HG02571 (cell line): Measurements from ENCODE around the gene CCT6A.
"Not testable (repeated sequence)": the region's sequence is repeated elsewhere in the genome, so short reads cannot be mapped to it uniquely, and the experiment has no call there.

Experiments
- ATAC-seq: cut with Tn5 transposase; IDR thresholded peaks from one replicate; pipeline ENCODE4 v1.9.1; 2021; ENCODE audit warnings: mild to moderate bottlenecking, moderate library complexity; ENCODE audit not compliant: unreplicated experiment

CCT6A gene, protein sequence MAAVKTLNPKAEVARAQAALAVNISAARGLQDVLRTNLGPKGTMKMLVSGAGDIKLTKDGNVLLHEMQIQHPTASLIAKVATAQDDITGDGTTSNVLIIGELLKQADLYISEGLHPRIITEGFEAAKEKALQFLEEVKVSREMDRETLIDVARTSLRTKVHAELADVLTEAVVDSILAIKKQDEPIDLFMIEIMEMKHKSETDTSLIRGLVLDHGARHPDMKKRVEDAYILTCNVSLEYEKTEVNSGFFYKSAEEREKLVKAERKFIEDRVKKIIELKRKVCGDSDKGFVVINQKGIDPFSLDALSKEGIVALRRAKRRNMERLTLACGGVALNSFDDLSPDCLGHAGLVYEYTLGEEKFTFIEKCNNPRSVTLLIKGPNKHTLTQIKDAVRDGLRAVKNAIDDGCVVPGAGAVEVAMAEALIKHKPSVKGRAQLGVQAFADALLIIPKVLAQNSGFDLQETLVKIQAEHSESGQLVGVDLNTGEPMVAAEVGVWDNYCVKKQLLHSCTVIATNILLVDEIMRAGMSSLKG

DNA sequence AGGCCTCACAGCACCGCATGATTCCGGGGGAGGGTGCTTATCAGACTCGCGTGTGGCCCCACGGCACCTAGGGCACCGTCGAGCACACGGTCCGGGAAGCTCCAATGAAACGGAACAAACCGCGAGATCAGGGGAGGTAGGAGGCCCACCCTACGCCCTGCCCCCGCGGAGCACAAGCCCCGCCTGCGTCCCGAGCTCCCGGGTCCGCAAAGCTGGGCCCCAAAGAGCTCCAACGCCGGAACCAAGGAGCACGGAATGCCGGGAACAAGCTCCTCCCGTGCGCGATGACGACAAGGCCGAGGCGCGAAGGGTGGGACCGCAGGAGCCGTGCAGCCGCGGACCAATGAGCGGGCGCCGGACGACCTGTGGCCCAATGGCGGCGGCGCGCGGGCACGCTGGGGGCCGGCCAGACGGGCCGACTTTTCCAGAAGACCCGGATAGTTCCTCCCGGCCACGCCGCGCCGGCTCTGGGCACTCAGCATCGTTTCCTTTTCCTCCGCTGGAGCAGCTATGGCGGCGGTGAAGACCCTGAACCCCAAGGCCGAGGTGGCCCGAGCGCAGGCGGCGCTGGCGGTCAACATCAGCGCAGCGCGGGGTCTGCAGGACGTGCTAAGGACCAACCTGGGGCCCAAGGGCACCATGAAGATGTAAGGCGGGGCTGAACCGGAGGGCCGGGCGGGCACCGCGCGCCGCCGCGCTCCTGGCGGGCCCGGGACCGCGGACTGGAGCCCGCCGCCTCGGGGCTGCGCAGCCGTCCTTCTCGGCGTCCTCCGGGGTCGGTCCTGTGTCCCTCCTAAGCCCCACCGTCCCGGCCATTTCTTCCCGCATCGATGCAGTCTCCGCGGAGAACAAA is at the start of gene CCT6A, which contains the start of gene PSPH:
Gene CCT6A (plus strand): TSS at position 427 of the 853 bp plus-strand sequence. CDS start 84 bp downstream, at position 511.
Gene PSPH (minus strand): TSS at position 106 of the 853 bp plus-strand sequence. CDS start 30,232 bp downstream, outside the sequence.
- ATAC-seq, result peak; percentile 97

DNA sequence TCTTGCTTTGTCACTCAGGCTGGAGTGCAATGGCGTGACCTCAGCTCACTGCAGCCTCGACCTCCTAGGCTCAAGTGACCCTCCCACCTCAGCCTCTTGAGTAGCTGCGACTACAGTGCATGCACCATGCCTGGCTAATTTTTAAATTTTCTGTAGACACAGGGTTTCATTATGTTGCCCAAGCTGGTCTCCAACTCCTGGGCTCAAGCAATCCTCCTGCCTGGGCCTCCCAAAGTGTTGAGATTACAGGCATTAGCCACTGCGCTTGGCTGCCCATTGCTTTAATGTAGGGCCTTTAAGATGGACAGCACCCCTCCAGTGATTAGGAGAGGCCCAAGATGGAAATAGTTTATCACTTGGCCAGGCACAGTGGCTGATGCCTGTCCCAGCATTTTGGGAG is 47.8 kb upstream of the CCT6A start:
- ATAC-seq, result no peak

GRCh38 chr7:56007167-56007652 is 44.4 kb upstream of the CCT6A start:
- no peak for ATAC-seq

GRCh38 chr7:56007891-56008290 is 43.7 kb upstream of the CCT6A start:
- ATAC-seq, result no peak

GRCh38 chr7:56009695-56010094 is 41.9 kb upstream of the CCT6A start:
- no peak for ATAC-seq

DNA sequence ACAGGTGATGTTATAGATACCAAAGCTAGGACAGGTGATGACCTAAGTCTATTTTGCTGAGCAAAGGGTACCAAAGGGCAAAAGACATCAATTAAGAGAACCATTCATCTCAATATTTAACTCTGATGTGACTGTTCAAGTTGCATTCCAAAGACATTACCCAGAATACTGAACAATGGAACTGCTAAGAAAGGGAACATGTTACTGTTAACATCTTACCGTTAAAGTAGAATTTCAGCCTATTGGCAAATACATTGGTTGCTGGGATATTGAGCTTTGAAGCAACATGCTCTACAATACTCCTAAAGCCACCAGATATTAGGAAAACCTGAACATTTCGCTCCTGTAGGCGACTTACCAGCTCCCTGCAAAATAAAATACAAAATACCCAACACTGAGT is 34.5 kb upstream of the CCT6A start:
- ATAC-seq, result not testable (repeated sequence)

- ATAC-seq, result no peak
Observed at GRCh38 chr7:56019501-56019900, 32.1 kb upstream of the CCT6A start.

- ATAC-seq, result no peak
Observed at GRCh38 chr7:56023500-56023899, 28.1 kb upstream of the CCT6A start.

GRCh38 chr7:56026538-56026937 is 25.0 kb upstream of the CCT6A start:
- ATAC-seq, result no peak

- no peak for ATAC-seq
Observed at GRCh38 chr7:56028942-56029630, 22.5 kb upstream of the CCT6A start.

GRCh38 chr7:56030340-56030739 is 21.2 kb upstream of the CCT6A start:
- ATAC-seq, result no peak

DNA sequence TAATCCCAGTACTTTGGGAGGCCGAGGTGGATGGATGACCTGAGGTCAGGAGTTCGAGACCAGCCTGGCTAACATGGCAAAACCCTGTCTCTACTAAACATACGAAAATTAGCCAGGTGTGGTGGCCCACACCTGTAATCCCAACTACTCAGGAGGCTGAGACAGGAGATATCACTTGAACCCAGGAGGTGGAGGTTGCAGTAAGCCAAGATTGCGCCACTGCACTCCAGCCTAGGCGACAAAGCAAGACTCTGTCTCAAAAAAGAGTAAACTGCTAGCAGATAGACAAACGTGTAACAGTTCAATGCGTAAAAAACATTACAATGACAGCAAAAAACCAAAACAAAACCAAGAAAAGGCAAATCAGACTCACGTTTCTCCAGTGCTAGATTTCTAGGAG is 20.0 kb upstream of the CCT6A start:
- not testable (repeated sequence) for ATAC-seq

DNA sequence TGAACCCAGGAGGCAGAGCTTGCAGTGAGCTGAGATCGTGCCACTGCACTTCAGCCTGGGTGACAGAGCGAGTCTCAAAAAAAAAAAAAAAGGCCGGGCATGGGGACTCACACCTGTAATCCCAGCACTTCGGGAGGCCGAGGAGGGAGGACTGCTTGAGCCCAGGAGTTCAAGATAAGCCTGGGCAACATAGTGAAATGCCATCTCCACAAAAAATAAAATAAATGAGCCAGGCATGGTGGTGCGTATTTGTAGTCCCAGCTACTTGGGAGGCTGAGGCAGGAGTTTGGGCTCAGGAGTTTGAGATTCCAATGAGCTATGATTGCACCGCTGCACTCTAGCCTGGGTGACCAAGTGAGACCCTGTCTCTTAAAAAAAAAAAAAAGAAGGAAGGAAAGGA is 19.0 kb upstream of the CCT6A start:
- ATAC-seq, result not testable (repeated sequence)

GRCh38 chr7:56033671-56034432 is 17.7 kb upstream of the CCT6A start:
- peak; percentile 97 for ATAC-seq

GRCh38 chr7:56040730-56041129 is 10.8 kb upstream of the CCT6A start:
- no peak for ATAC-seq

- not testable (repeated sequence) for ATAC-seq
Observed at GRCh38 chr7:56045758-56046157, 5.8 kb upstream of the CCT6A start.

GRCh38 chr7:56046721-56047445 is 4.7 kb upstream of the CCT6A start:
- no peak for ATAC-seq

GRCh38 chr7:56047446-56048116 is 4.0 kb upstream of the CCT6A start:
- not testable (repeated sequence) for ATAC-seq

DNA sequence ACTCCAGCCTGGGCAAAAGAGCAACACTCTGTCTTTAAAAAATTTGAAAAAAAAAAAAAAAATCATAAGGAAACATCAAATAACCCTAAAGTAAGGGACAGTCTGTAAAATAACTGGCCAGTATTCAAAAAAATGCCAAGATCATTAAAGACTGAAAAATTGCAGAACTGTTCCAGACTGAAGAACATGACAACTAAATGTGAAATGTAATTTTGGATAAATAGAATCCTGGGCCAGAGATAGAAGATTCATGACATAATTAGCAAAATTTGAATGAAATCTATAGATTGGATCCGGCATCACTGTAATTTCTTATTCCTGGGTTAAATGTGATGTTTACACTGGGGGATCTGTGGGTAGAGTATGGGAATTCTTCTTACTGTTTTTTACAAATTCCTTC is 3.3 kb upstream of the CCT6A start:
- no peak for ATAC-seq
